Measurements from ENCODE around the gene BLOC1S5.
"Not testable (repeated sequence)": the region's sequence is repeated elsewhere in the genome, so short reads cannot be mapped to it uniquely, and the experiment has no call there.

Gene BLOC1S5

GRCh38 chr6:8080362-8081151 is 16.4 kb upstream of the BLOC1S5 start:
- no peak for DNase-seq

DNA sequence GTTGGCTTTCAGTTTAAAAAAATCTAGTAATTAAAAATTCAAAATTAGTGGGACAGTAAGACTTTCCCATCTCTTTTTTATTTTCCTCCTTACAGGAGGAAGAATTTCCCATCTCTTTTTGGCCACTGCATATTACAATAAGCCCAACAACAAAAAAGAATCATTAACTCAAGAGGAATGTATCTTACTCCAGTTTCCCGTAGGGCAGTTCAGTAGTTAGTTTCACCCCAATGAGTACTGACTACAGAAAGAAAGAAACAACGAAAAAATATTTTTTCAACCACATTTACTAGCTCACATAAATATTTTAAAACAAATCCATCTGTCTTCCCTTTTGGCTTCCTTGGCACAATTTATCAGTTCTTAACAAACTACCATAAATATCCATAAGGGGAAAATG is 14.9 kb upstream of the BLOC1S5 start:
- no peak for DNase-seq

GRCh38 chr6:8077991-8078390 is 13.8 kb upstream of the BLOC1S5 start:
- no peak for DNase-seq

GRCh38 chr6:8075704-8076103 is 11.5 kb upstream of the BLOC1S5 start:
- DNase-seq: no peak

DNA sequence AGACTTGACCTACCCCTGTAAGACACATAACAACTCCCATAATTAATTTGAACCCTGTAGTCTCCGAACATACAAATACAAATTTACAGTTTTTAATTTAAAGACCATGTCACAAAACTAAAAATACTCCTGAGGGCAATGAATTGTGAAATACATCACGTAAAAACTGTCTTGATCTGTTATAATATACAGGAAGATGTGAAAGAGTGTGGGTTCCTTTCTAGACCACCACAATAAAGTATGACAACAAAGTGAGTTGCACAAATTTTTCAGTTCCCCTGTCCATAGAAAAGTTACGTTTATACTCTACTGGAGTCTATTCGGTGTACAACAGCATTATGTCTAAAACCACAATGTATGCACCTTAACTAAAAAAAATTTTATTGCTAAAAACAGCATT is 11.0 kb upstream of the BLOC1S5 start:
- no peak for DNase-seq

GRCh38 chr6:8074213-8074612 is 10.0 kb upstream of the BLOC1S5 start:
- DNase-seq: no peak

DNA sequence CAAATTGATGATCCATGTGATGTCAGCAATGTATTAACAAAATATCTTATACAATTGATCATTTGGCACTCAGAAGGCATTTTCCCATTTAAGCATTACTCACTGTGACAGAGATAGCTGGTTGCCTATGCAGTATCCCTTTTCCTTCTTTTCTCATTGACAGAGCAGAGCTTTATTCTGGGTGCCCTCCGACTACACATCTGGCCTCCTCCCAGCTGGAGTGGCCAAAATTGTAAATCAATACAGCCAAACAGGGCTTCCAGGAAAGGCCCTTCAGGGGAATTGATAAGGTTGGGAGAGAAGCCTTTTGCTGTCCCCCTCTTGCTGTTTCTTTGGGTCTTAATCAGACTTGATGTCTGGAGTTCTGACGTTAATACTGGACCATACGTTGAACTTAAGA is 9.6 kb upstream of the BLOC1S5 start:
- DNase-seq: no peak

GRCh38 chr6:8070718-8071117 is 6.5 kb upstream of the BLOC1S5 start:
- no peak for DNase-seq

DNA sequence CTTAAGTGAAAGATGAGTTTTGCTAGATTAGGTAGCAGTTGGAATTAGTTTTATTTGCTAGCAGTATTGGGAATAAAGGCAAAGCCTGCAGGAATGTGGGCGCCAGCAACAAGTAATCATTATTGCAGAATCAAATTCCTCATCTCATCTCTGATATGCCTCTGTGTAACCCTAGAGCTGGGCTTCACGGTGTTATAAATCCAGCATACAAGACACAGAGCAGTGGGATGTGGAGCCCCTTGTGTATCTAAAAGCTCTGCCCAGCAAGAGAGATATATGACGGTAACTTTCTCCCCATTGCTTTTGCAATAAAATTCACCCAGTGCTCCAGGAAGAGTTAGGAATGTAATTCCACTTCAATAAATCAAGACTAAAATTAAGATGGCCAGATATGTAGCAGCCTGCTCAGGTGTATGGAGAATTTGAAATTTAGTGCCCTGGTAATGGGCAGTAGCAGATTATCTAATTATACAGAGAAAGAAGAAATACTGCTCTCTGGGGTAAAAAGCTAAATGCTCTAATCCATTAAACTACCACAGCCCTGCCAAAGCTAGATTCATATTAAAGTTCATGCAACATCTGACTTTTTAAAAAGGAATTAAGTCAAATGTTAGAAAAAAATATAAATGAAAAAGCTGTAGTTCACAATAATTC is 5.6 kb upstream of the BLOC1S5 start:
- DNase-seq: no peak

- DNase-seq: no peak
Observed at GRCh38 chr6:8069151-8069550, 5.0 kb upstream of the BLOC1S5 start.

GRCh38 chr6:8066108-8066507 is 1.9 kb upstream of the BLOC1S5 start:
- DNase-seq: no peak

DNA sequence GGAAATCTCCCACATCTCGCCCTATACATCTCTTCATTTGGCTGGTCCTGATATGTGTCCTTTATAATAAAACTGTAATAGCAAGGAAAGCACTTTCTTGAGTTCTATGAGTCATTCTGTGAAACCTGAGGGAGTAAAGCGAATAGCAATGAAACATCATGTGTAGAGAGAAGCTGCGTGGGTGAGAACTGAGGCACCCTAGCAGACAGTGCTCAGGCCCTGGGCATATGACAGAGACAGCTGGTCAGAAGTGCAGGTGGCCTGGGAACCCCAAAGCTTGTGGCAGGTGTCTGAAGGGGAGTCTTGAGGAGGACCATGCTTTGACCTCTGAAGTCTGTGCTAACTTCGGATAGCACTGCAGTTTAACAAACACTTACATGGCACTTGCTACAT is 1.3 kb upstream of the BLOC1S5 start:
- no peak for DNase-seq

GRCh38 chr6:8064638-8065518 is 689 bp upstream of the BLOC1S5 start:
- DNase-seq: no peak

DNA sequence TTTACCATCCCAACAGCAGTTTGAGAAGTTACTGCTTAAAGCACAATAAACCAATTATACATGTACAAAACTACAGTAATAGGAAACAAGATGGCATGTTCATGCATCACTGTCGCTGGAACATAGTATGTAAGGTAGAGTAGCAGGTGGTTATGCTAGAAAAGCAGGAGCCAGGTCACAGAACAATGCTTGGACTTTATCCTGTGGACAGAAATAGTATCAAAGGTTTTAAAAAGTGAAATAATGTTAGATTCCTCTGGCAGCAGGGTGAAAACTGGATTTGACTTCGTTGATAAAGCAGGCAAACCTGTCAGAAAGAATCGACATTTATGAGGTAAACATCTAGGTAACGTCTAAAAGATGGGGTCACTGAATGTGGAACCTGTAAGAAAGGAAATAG is 2.5 kb downstream of the BLOC1S5 start:
- DNase-seq: no peak

DNA sequence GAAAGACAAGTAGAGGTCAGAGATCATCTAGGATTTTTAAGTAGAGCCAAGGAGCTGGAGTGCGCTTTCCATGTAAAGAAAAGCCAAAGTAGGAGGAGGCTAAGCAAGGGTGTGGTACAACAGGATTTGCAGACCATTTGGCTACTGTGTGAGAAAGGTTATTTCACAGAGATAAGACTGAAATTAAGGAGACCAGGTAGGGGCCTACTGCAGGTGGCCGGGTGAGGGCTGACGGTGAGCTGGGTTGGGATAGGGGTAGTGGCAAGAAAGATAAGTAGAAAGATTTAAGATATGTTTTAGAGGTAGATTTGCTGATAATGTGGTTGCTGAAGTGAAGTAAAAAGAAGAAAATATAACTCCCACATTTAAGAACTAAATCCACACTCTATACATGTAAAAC is 3.8 kb downstream of the BLOC1S5 start:
- DNase-seq: no peak

DNA sequence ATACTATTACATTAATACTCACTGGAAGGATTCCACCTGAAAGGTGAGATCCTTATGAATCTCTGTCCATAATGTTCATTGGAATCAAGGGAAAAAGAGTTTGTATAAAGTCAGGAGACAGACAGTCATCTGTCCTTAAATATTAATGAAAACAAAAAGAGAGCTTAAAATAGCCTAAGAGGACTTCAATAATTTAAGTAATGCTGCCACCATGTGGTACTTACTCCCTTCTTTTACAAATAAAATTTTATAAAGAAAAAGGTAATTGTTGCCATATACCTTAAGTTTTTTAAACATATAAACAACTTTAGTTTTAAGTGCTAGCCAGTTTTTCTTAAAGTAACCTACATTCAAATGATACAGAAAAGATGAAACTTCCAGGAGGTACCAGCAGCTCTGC is 5.1 kb downstream of the BLOC1S5 start:
- no peak for DNase-seq

DNA sequence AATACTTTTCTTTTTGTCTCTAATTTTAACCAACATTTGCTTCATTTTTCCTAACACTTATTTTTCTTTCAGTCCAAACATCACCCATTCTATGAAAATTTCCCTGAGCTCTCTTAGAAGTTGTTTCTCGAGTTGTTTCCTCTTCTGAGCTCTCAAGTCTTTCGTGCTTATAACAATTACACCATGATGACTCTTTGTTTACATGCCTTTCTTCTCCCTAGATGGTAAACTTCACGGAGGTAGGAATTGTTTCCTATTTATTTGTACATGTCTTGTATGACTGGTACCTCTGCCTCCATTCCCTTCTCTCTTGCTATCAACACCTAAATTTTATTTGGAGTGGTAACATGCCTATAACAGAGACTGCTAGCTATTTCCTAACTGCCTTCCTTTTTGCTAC is 6.4 kb downstream of the BLOC1S5 start:
- DNase-seq: no peak

GRCh38 chr6:8057263-8057662 is 6.9 kb downstream of the BLOC1S5 start:
- DNase-seq: no peak

DNA sequence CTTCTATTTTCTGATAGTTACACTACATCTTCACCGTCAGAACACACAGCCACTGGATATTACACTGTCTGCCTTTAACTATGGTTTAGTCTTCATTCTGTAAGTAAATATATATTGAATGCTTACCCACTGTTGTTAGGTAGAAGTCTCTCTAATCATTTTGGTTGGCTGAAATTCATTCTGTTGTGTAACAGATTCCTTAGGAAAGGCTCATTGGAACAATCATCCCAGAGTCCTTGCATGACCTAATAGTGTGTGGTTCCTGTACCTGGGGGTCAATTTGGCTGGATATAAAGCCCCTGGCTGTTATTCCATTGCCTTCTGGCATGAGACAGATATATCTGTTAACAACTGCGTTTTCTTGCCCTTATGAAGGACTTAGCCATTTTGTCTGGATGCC is 9.9 kb downstream of the BLOC1S5 start:
- no peak for DNase-seq

DNA sequence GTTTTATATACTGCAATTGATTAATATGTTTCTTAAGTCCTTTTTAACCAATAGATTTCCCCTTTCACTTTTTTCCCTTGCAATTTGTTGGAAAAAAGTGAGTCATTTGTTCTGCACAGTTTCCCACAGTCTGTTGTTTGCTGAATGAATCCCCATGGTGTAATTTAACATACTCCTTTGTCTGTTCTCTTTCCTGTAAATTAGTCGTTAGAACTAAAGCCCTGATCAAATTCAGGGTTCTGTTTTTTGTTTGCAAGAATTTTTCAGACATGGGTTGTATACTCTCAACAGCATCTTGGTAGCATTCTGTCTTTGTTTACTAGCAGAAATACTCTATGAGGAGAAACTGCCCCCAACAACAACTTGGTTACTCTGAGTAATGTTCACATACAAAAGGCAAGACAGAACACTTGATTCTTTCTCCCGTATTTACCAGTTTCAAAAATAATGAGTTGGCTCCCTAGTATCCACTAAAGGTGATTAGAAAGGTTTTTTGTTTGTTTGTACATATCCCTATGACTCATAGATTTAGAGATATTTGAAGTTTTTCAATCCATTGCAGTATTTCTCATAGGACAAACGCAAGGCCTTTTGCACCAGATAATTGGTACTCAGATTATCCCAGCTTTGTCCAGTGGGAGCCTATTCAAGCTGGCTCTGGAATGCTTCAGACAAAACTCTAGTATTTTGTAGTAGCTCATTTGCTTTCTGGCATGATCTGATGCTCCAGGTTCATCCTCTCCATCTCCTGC is 16.5 kb downstream of the BLOC1S5 start:
- DNase-seq: no peak

DNA sequence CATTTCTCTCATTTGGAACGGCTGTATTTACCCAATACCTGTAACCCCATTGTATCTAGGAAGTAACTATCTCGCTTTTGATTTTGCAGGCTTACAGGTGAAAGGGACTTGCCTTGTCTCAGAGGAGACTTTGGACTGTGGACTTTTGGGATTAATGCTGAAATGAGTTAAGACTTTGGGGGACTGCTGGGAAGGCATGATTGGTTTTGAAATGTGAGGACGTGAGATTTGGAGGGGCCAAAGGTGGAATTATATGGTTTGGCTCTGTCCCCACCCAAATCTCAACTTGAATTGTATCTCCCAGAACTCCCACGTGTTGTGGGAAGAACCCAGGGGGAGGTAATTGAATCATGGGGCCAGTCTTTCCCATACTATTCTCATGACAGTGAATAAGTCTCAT is 18.4 kb downstream of the BLOC1S5 start:
- not testable (repeated sequence) for DNase-seq

GRCh38 chr6:8043221-8043620 is 21.0 kb downstream of the BLOC1S5 start:
- no peak for DNase-seq
